NCI-H774 (cell line): Measurements from ENCODE around the gene GMDS.

Experiments
- DNase-seq: peaks from one replicate; lab custom pipeline; 2025; lab: John Stamatoyannopoulos, UW

Gene GMDS

GRCh38 chr6:1738558-1739081, 506.8 kb downstream of the GMDS start:
- DNase-seq, result no peak

GRCh38 chr6:1737463-1738311, 507.7 kb downstream of the GMDS start:
- no peak for DNase-seq

GRCh38 chr6:1736346-1737105, 508.9 kb downstream of the GMDS start:
- no peak for DNase-seq

GRCh38 chr6:1735239-1735803, 510.1 kb downstream of the GMDS start:
- no peak for DNase-seq

- DNase-seq, result no peak
These were observed 514.5 kb downstream of the GMDS start for GRCh38 chr6:1730882-1731281.

GRCh38 chr6:1729750-1730140, 515.7 kb downstream of the GMDS start:
- no peak for DNase-seq

- DNase-seq, result no peak
These were observed 516.2 kb downstream of the GMDS start for GRCh38 chr6:1729133-1729749.

- DNase-seq, result peak; percentile 49
These were observed 519.0 kb downstream of the GMDS start for GRCh38 chr6:1726341-1726768.

- no peak for DNase-seq
These were observed 520.8 kb downstream of the GMDS start for GRCh38 chr6:1724616-1725015.

- DNase-seq, result no peak
These were observed 521.3 kb downstream of the GMDS start for GRCh38 chr6:1724124-1724523.

- DNase-seq, result no peak
These were observed 522.6 kb downstream of the GMDS start for GRCh38 chr6:1722801-1723200.

GRCh38 chr6:1720620-1721322, 524.6 kb downstream of the GMDS start:
- no peak for DNase-seq

- DNase-seq, result no peak
These were observed 525.5 kb downstream of the GMDS start for GRCh38 chr6:1719922-1720321.

GRCh38 chr6:1716868-1717267, 528.5 kb downstream of the GMDS start:
- DNase-seq, result no peak

- no peak for DNase-seq
These were observed 529.0 kb downstream of the GMDS start for GRCh38 chr6:1716396-1716795.

- DNase-seq, result no peak
These were observed 530.1 kb downstream of the GMDS start for GRCh38 chr6:1715336-1715735.

GRCh38 chr6:1714654-1715053, 530.8 kb downstream of the GMDS start:
- no peak for DNase-seq

- DNase-seq, result no peak
These were observed 532.3 kb downstream of the GMDS start for GRCh38 chr6:1713016-1713600.

GRCh38 chr6:1712451-1712850, 533.0 kb downstream of the GMDS start:
- DNase-seq, result no peak

- DNase-seq, result no peak
These were observed 534.3 kb downstream of the GMDS start for GRCh38 chr6:1711136-1711535.

GRCh38 chr6:1709234-1709641, 536.2 kb downstream of the GMDS start:
- no peak for DNase-seq
